Measurements from ENCODE around the gene SCD.
A peak's percentile ranks its signal among the peaks of the same experiment; 100 is the strongest.
"Not testable (repeated sequence)": the region's sequence is repeated elsewhere in the genome, so short reads cannot be mapped to it uniquely, and the experiment has no call there.

SCD gene

DNA sequence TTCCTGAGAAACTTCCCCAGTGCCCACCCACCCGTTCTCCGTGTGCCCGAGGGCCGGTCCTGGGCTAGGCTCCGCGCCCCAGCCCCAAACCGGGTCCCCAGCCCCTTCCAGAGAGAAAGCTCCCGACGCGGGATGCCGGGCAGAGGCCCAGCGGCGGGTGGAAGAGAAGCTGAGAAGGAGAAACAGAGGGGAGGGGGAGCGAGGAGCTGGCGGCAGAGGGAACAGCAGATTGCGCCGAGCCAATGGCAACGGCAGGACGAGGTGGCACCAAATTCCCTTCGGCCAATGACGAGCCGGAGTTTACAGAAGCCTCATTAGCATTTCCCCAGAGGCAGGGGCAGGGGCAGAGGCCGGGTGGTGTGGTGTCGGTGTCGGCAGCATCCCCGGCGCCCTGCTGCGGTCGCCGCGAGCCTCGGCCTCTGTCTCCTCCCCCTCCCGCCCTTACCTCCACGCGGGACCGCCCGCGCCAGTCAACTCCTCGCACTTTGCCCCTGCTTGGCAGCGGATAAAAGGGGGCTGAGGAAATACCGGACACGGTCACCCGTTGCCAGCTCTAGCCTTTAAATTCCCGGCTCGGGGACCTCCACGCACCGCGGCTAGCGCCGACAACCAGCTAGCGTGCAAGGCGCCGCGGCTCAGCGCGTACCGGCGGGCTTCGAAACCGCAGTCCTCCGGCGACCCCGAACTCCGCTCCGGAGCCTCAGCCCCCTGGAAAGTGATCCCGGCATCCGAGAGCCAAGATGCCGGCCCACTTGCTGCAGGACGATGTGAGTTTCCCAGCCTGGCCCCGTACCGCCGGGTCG lies at the start of gene SCD:
SCD (plus strand) TSS at position 469 of the 803 bp plus-strand sequence; CDS start at position 741, 272 bp downstream.
- DNase-seq, result peak; percentile 35 to 96 (median 90)

GRCh38 chr10:100297242-100297641 lies 49.8 kb upstream of the SCD start:
- no peak for DNase-seq

DNA sequence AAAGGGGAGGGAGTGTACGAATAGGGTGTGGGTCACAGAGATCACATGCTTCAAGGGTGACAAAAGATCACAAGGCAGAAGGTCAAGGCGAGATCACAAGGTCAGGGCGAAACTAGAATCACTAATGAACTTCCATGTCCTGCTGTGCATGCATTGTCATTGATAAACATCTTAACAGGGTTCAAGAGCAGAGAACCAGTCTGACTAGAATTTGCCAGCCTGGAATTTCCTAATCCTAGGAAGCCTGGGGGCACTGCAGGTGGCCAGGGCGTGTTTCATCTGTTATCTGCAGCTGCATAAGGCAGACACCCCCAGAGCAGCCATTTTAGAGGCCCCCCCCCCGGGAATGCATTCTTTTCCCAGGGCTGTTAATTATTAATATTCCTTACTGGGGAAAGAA lies 45.9 kb upstream of the SCD start:
- DNase-seq, result not testable (repeated sequence)

- DNase-seq, result no peak
Observed at GRCh38 chr10:100303724-100304319, 43.2 kb upstream of the SCD start.

DNA sequence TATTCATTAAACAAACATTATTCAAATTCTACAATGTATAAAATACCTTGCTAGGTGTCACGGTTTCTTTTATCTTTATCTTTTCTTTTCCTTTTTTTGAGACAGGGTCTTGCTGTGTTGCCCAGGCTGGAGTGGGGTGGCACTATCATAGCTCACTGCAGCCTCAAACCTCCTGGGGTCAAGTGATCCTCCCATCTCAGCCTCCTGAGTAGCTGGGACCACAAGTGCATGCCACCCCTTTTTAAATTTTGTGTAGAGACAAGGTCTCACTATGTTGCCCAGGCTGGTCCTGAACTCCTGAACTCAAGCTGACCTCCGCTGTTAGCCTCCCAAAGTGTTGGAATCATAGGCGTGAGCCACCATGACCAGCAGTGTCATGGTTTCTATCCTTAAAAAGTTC lies 42.6 kb upstream of the SCD start:
- DNase-seq, result no peak

DNA sequence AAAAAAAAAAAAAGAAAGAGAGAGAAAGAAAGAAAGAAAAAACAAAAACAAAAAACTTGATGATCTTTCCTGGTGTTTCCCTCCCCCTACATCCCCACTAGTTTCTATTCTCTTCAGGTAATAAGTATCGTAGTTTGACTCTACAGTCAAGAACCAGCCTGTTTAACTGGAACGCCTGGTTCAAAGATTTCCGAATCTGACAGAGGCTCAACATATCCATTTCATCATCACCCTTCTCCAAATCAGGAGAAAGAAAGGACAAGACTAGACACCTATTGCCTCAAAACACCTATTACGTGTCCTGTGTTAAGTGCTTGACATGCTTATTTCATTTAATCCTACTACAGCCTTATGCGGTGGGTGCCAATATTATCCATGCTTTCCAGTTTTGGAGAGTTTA lies 40.2 kb upstream of the SCD start:
- DNase-seq, result no peak

DNA sequence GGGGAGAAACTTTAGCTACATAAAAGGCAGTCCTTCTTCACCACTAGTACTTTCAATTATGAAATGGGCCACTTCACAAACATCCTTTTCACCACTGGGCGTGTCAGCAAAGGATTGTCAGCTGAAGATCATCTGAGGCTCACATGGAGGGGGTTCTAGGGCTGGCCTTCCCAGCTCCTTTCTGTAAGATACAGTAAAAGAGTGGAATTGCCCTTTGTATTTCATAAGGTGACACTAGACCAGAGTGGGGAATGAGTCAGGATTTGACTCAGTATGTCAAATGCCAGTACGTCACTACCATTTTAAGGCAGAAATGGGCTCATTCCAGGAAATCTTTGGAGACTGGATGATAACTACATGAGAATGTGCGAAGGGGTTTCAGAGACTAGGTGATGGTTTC lies 39.3 kb upstream of the SCD start:
- no peak for DNase-seq

GRCh38 chr10:100311298-100311697 lies 35.7 kb upstream of the SCD start:
- no peak for DNase-seq

DNA sequence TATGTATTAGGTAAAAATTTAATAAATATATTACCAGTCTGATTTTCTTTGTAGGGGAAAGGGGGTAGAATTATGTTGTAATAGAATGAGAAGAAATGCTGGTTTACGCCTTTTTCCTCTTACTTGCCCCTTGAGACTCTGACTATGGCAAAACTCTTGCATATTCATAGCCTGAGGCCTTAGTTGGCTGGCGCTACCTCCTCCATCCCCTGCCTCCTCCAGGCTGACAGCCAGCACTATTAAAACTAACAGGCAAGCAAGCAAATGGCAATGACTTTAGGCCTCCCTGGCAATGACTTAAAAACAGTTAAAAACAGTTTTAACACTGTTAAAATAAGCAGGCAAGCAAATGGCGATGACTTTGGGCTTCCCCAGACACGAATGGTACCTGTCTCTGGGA lies 31.4 kb upstream of the SCD start:
- no peak for DNase-seq

- DNase-seq, result no peak
Observed at GRCh38 chr10:100318207-100318606, 28.8 kb upstream of the SCD start.

- peak in 2 of 14 donors; percentile 11 to 29 for DNase-seq
Observed at GRCh38 chr10:100319707-100320402, 27.2 kb upstream of the SCD start.

- DNase-seq, result no peak
Observed at GRCh38 chr10:100325158-100325557, 21.9 kb upstream of the SCD start.

GRCh38 chr10:100327007-100327717 lies 19.9 kb upstream of the SCD start:
- peak in 6 of 14 donors; percentile 9 to 26 (median 18) for DNase-seq

GRCh38 chr10:100327718-100328009 lies 19.4 kb upstream of the SCD start:
- DNase-seq, result no peak

GRCh38 chr10:100328198-100328597 lies 18.8 kb upstream of the SCD start:
- DNase-seq, result no peak

DNA sequence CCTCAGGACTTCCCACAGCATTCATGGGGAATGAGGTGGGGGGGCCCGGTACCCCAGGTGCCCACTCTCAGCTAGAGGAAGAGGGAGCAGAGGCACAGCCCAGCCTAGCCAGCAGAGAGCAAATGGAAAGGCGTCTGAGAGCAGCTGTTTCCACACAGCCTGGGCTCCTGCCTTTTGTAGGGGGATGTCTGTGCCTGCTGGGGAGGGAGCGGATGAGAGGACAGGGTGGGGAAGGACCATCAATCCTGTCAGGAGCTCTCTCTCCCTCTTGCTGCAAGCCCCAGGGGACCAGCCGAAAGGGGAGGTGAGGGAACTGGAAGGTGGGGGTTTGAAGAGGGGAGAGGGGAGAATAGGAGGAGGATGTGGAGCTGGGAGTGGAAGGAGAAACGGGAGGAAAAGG lies 17.0 kb upstream of the SCD start, which contains the start of gene PKD2L1:
PKD2L1 (minus strand) TSS at position 150 of the 400 bp plus-strand sequence; CDS start at position 25, 125 bp downstream.
- DNase-seq, result no peak

DNA sequence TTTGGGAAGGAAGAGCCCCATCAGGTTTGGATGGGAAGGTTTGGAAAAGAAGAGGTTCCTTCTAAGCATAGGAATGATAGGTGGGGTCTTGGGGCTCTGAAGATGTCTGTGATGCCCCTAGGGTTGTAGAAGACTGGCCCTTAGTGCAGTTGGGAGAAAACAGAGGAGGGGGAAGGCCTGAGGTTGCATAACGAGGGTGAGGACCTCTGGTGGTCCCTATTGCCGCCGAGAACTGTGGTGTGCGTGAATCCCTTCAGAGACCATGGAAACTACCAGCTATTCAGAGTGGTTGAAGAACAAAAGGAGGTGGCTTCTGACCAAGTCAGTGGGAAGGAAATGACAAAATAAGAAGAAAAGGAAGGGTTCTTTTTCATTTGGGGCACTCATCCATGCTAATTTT lies 13.9 kb upstream of the SCD start:
- DNase-seq, result no peak

DNA sequence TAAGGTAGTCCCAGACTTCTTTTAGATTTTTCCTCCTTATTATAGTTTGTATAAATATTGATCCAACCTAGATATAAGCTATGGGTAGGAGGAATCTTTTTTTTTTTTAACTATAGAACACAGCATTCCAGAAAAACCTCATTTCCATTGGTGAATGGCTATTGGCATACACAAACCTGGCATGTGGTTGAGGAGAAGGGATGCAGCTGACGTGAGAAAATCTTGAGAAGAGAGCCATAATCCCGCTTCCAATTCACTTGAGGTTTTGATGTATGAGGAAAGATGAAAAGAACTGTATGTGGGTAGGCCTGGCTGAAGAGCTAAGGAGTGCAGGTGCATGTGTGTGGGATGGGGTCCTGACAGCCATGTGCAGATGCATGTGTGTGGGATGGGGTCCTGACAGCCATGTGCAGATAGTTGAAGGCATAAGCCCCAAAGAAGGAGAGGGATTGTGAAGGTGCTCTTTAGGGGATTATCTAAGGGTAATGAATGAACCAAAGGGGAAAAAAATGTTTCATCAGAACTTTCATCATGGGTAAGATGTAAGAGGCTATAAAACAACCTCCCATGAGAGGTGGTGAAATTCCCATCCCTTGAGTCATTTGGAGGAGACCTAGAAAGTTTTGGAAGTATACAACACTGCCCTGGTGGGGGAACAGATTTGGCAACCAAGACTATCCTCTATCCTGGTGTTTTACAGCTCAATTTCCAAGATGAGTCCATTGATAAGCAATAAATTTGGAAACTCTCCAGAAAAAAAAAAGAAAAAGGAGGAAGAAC lies 13.2 kb upstream of the SCD start:
- DNase-seq, result no peak

GRCh38 chr10:100334762-100335161 lies 12.3 kb upstream of the SCD start:
- DNase-seq, result no peak

GRCh38 chr10:100338434-100339036 lies 8.5 kb upstream of the SCD start:
- DNase-seq, result peak in 12 of 14 donors; percentile 5 to 83 (median 44)

DNA sequence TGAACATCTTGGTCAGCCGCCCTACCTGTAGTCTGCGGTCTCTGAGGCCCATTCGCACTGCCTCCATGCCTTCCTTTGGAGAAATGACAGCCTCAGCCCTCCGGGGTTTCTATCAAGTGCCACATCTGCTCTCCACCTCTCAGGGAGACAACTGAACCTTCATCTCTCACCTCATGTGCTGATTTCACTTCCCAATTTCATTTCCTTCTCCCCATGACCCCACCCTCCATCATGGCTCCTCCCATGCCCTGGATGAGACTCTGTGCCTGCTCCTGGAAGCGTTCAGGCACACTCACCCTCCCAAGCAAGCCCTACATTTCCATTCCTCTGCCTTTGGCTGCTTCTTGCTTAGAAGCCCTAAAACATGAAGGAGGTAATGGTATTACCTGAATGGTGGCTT lies 7.8 kb upstream of the SCD start:
- no peak for DNase-seq

Measured in C1 segment of cervical spinal cord (tissue), 14 donors.